ENCODE data around the gene TRIM9.

DNA sequence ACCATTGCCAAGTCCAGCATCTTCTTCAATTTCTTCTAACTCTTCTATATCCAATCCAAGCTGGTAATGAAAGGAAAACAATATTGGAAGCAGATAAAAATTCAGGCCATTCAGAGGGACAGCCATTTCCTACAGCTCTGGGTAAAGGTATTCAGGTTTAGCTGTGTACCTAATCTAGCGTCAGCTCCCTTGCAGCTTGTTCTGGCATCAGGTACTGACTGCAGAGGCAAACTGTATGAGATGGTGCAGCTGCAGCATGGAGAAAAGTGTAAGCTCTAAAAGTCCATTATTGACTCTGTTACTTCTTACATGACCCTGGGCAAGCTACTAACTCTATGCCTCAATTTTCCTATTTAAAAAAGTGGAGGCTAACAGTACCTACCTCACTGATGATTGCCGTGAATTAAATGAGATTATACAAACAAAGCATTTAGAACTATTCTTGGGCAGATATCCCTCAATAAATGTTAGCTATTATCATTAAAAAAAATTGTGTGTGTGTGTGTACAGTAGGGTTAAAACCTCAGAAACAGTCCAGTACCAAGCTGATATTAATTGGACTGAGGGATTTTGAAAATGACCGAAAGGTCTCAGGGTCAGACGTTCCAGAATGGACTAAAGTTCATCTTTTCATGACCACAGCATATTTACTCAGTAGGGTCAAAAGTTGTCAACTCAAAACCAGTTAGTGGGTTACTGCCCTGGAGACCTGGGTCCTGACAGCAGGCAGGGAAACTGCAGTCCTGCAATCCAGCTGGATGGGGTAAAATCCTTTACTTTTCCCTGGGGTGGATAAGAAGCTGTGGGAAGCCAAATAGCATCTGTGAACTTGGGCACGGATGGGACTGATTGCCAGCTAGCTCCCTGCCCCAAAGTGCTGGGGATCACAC is 159.5 kb downstream of the TRIM9 start:
- TF ChIP-seq, protein P1, sequence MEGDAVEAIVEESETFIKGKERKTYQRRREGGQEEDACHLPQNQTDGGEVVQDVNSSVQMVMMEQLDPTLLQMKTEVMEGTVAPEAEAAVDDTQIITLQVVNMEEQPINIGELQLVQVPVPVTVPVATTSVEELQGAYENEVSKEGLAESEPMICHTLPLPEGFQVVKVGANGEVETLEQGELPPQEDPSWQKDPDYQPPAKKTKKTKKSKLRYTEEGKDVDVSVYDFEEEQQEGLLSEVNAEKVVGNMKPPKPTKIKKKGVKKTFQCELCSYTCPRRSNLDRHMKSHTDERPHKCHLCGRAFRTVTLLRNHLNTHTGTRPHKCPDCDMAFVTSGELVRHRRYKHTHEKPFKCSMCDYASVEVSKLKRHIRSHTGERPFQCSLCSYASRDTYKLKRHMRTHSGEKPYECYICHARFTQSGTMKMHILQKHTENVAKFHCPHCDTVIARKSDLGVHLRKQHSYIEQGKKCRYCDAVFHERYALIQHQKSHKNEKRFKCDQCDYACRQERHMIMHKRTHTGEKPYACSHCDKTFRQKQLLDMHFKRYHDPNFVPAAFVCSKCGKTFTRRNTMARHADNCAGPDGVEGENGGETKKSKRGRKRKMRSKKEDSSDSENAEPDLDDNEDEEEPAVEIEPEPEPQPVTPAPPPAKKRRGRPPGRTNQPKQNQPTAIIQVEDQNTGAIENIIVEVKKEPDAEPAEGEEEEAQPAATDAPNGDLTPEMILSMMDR (conservative IDR thresholded peaks at IDR 0.05; ENCODE audit: low read depth, low read length), result no peak
- no peak for TF ChIP-seq EZH2 (IDR thresholded peaks at IDR 0.05; ENCODE audit: borderline replicate concordance, low read depth, low read length, poor library complexity, severe bottlenecking)

Measured in A673 (cell line).